Mesenchymal stem cell (in vitro differentiated cells and primary cell): Measurements from ENCODE around the gene MYL2. TPM values are rescaled to one million over a fixed set of nuclear protein-coding genes. Genes with fewer than 3 reads are reported as not detected.
A peak's percentile ranks its signal among the peaks of the same experiment; 100 is the strongest.

Experiments used
- DNase-seq: peaks from one replicate; pipeline ENCODE4 v3.0.0-alpha.2; 2013
- H2AFZ ChIP-seq: one replicate; pipeline ENCODE4 v1.6.1; 2013; ENCODE audit warnings: low read depth, mild to moderate bottlenecking, control low read depth, inconsistent platforms, low read length, moderate library complexity
- H2AK5ac ChIP-seq: 2 replicates; pipeline ENCODE4 v1.6.1; 2013; ENCODE audit warnings: low read length, moderate library complexity, mild to moderate bottlenecking, inconsistent platforms; ENCODE audit not compliant: severe bottlenecking
- H2BK120ac ChIP-seq: one replicate; pipeline ENCODE4 v1.6.1; 2013; ENCODE audit warnings: low read depth, mild to moderate bottlenecking, inconsistent platforms, low read length, moderate library complexity
- H2BK12ac ChIP-seq, 2 experiments: one replicate each; pipeline ENCODE4 v1.6.1; 2013; ENCODE audit warnings: inconsistent platforms in 2 of 2, low read length in 2 of 2, mild to moderate bottlenecking in 2 of 2, moderate library complexity in 2 of 2, control low read depth in 1 of 2
- H2BK15ac ChIP-seq: one replicate; pipeline ENCODE4 v1.6.1; 2013; ENCODE audit warnings: mild to moderate bottlenecking, low read depth, inconsistent platforms; ENCODE audit not compliant: poor library complexity, severe bottlenecking
- H2BK5ac ChIP-seq: 2 replicates; pipeline ENCODE4 v1.6.1; 2013; ENCODE audit warnings: low read depth, mild to moderate bottlenecking, low read length, control low read depth, inconsistent platforms; ENCODE audit not compliant: poor library complexity, severe bottlenecking
- H3K14ac ChIP-seq, 2 experiments: one replicate each; pipeline ENCODE4 v1.6.1; 2013; ENCODE audit warnings: inconsistent platforms in 2 of 2, low read length in 2 of 2, control low read depth in 1 of 2, mild to moderate bottlenecking in 1 of 2, moderate library complexity in 1 of 2
- H3K18ac ChIP-seq, 2 experiments: one replicate each; pipeline ENCODE4 v1.6.1; 2013; ENCODE audit warnings: inconsistent platforms in 2 of 2, low read length in 2 of 2, control low read depth in 1 of 2, low read depth in 1 of 2, mild to moderate bottlenecking in 1 of 2
- H3K23ac ChIP-seq, 2 experiments: one replicate each; pipeline ENCODE4 v1.6.1; 2013; ENCODE audit warnings: inconsistent platforms in 2 of 2, low read length in 2 of 2, mild to moderate bottlenecking in 2 of 2, moderate library complexity in 2 of 2, control low read depth in 1 of 2
- H3K27ac ChIP-seq: 2 replicates; pipeline ENCODE4 v1.5.1; 2013; ENCODE audit warnings: mild to moderate bottlenecking, moderate library complexity, low read length, control low read depth, inconsistent platforms; ENCODE audit not compliant: poor library complexity, severe bottlenecking
- H3K27me3 ChIP-seq, 2 experiments: 2 replicates each; pipeline versions ENCODE4 v1.6.1 to v1.7.0; 2013; ENCODE audit warnings: low read length in 2 of 2, mild to moderate bottlenecking in 2 of 2, moderate library complexity in 2 of 2, control low read depth in 1 of 2, inconsistent platforms in 1 of 2; ENCODE audit not compliant: control insufficient read depth in 1 of 2, insufficient read depth in 1 of 2
- H3K36me3 ChIP-seq, 2 experiments: 2 replicates each; pipeline versions ENCODE4 v1.6.1 to v1.7.0; 2013; ENCODE audit warnings: low read length in 2 of 2, control low read depth in 1 of 2, inconsistent platforms in 1 of 2, low read depth in 1 of 2, mild to moderate bottlenecking in 1 of 2; ENCODE audit not compliant: insufficient read depth in 2 of 2, control insufficient read depth in 1 of 2
- H3K4ac ChIP-seq, 2 experiments: one replicate each; pipeline ENCODE4 v1.6.1; 2013; ENCODE audit warnings: inconsistent platforms in 2 of 2, low read length in 2 of 2, mild to moderate bottlenecking in 2 of 2, moderate library complexity in 2 of 2, control low read depth in 1 of 2, low read depth in 1 of 2
- H3K4me1 ChIP-seq: 2 replicates; pipeline ENCODE4 v1.6.1; 2013; ENCODE audit warnings: low read depth, low read length, control low read depth; ENCODE audit not compliant: control insufficient read depth, insufficient read depth
- H3K4me2 ChIP-seq: 2 replicates; pipeline ENCODE4 v1.6.1; 2013; ENCODE audit warnings: low read length, mild to moderate bottlenecking, inconsistent platforms; ENCODE audit not compliant: poor library complexity, severe bottlenecking
- H3K4me3 ChIP-seq, 2 experiments: 2 replicates each; pipeline versions ENCODE4 v1.5.1 to v1.7.0; 2013; ENCODE audit warnings: low read length in 2 of 2, mild to moderate bottlenecking in 2 of 2, control low read depth in 1 of 2, low read depth in 1 of 2; ENCODE audit not compliant: insufficient read depth in 1 of 2
- H3K79me1 ChIP-seq: replicated peaks from 2 replicates; pipeline ENCODE4 v1.6.1; 2013; ENCODE audit warnings: mild to moderate bottlenecking, control low read depth, low read length, inconsistent platforms; ENCODE audit not compliant: poor library complexity, severe bottlenecking
- H3K9ac ChIP-seq: 2 replicates; pipeline ENCODE4 v1.7.0; 2013; ENCODE audit warnings: mild to moderate bottlenecking, low read length, moderate library complexity
- H3K9me3 ChIP-seq: 2 replicates; pipeline ENCODE4 v1.7.0; 2013; ENCODE audit warnings: mild to moderate bottlenecking, low read length; ENCODE audit not compliant: control insufficient read depth
- H4K8ac ChIP-seq: one replicate; pipeline ENCODE4 v1.6.1; 2013; ENCODE audit warnings: inconsistent platforms, mild to moderate bottlenecking, low read length, moderate library complexity
- H4K91ac ChIP-seq: one replicate; pipeline ENCODE4 v1.6.1; 2013; ENCODE audit warnings: mild to moderate bottlenecking, low read length, inconsistent platforms
- WGBS: methylation state at CpG from one replicate; pipeline ENCODE4 v1.1.7; 2013; ENCODE audit warnings: mixed read lengths; 5-methylcytosine and 5-hydroxymethylcytosine counted together
- polyA plus RNA-seq, 2 experiments: library from polyadenylated mRNA; stranded (reverse); fragments of 200-250 nt; gene quantifications; one replicate each; pipeline ENCODE4 v1.2.3, GENCODE V29; 2013

MYL2 gene
- not detected for polyA plus RNA-seq (2013, experiment 1 of 2)
- not detected for polyA plus RNA-seq (2013, experiment 2 of 2)

GRCh38 chr12:110920324-110920910 lies at the start of gene MYL2:
Gene MYL2 (minus strand): TSS chr12:110920579. CDS start chr12:110920529, 50 bp downstream.
- no peak within 1 kb of the TSS for H2AFZ ChIP-seq
- no peak within 1 kb of the TSS for H2BK120ac ChIP-seq
- no peak within 1 kb of the TSS for H3K27ac ChIP-seq
- no peak within 1 kb of the TSS for H2BK12ac ChIP-seq
- H3K9me3 ChIP-seq = no peaks in the 10 kb centered on the region
- no peak within 1 kb of the TSS for H3K14ac ChIP-seq
- H3K27me3 ChIP-seq = peaks cover 0 to 33% of the 10 kb centered on the region in 2 experiments
- DNase-seq = no peak
- H4K91ac ChIP-seq = no peak within 1 kb of the TSS
- no peak within 1 kb of the TSS for H3K9ac ChIP-seq
- H3K4ac ChIP-seq = no peak within 1 kb of the TSS
- H3K23ac ChIP-seq = no peak within 1 kb of the TSS
- H3K4me1 ChIP-seq = peaks cover 12% of the 10 kb centered on the region
- whole genome bisulfite sequencing = 92% methylated on average over 22 of the region's 22 CpGs
- no peak within 1 kb of the TSS for H3K4me3 ChIP-seq
- no peaks in the 10 kb centered on the region for H3K79me1 ChIP-seq
- H3K18ac ChIP-seq = no peak within 1 kb of the TSS
- H3K4me2 ChIP-seq = no peak within 1 kb of the TSS
- H2BK5ac ChIP-seq = no peak within 1 kb of the TSS
- H4K8ac ChIP-seq = no peak within 1 kb of the TSS
- H2AK5ac ChIP-seq = no peak within 1 kb of the TSS
- H3K36me3 ChIP-seq = no peaks in the 10 kb centered on the region
- no peak within 1 kb of the TSS for H2BK15ac ChIP-seq

GRCh38 chr12:110966081-110966760 lies 45.8 kb upstream of the MYL2 start:
- peaks cover 3% of the 10 kb centered on the region for H3K9me3 ChIP-seq
- H2BK5ac ChIP-seq = no peak overlapping the region
- no peak overlapping the region for H3K4me2 ChIP-seq
- H2AFZ ChIP-seq = no peak overlapping the region
- no peak overlapping the region for H2BK12ac ChIP-seq
- H2AK5ac ChIP-seq = no peak overlapping the region
- H3K27ac ChIP-seq = no peak overlapping the region
- no peak overlapping the region for H4K8ac ChIP-seq
- no peaks in the 10 kb centered on the region for H3K36me3 ChIP-seq
- no peak overlapping the region for H2BK120ac ChIP-seq
- H3K4ac ChIP-seq = no peak overlapping the region
- H3K4me3 ChIP-seq = no peak overlapping the region
- H3K4me1 ChIP-seq = no peaks in the 10 kb centered on the region
- DNase-seq = no peak
- H3K23ac ChIP-seq = peak overlapping the region in 1 of 2 experiments; percentile 70
- no peak overlapping the region for H2BK15ac ChIP-seq
- H3K14ac ChIP-seq = no peak overlapping the region
- no peak overlapping the region for H3K18ac ChIP-seq
- 90% methylated on average over 23 of the region's 23 CpGs for WGBS
- H3K79me1 ChIP-seq = no peaks in the 10 kb centered on the region
- H4K91ac ChIP-seq = no peak overlapping the region
- H3K9ac ChIP-seq = no peak overlapping the region
- peaks cover 13 to 57% of the 10 kb centered on the region in 2 experiments for H3K27me3 ChIP-seq

- Histone ChIP-seq H3K27me3 (peaks cover 13 to 54% of the 10 kb centered on the region in 2 experiments), H2BK5ac (no peak overlapping the region), H4K8ac (no peak overlapping the region), H3K79me1 (no peaks in the 10 kb centered on the region), H3K27ac (no peak overlapping the region), H3K9me3 (peaks cover under 1% of the 10 kb centered on the region), H3K14ac (no peak overlapping the region), H3K4me1 (no peaks in the 10 kb centered on the region), H3K23ac (no peak overlapping the region), H3K36me3 (no peaks in the 10 kb centered on the region), H4K91ac (no peak overlapping the region), H3K18ac (no peak overlapping the region), H2AFZ (no peak overlapping the region), H3K9ac (no peak overlapping the region), H2BK15ac (no peak overlapping the region), H3K4me3 (no peak overlapping the region), H3K4me2 (no peak overlapping the region), H3K4ac (no peak overlapping the region), H2AK5ac (no peak overlapping the region), H2BK120ac (no peak overlapping the region), H2BK12ac (no peak overlapping the region)
- no peak for DNase-seq
- 84% methylated on average over 8 of the region's 12 CpGs for WGBS
Observed at GRCh38 chr12:110965574-110965973, 45.2 kb upstream of the MYL2 start.

GRCh38 chr12:110960795-110961194 lies 40.4 kb upstream of the MYL2 start:
- Histone ChIP-seq H3K27me3 (peaks cover 8 to 37% of the 10 kb centered on the region in 2 experiments), H2BK5ac (no peak overlapping the region), H3K14ac (no peak overlapping the region), H2AK5ac (no peak overlapping the region), H3K23ac (no peak overlapping the region), H3K4me1 (no peaks in the 10 kb centered on the region), H3K79me1 (no peaks in the 10 kb centered on the region), H4K8ac (no peak overlapping the region), H3K27ac (no peak overlapping the region), H4K91ac (no peak overlapping the region), H2BK12ac (no peak overlapping the region), H3K36me3 (no peaks in the 10 kb centered on the region), H3K18ac (no peak overlapping the region), H2BK120ac (no peak overlapping the region), H2BK15ac (no peak overlapping the region), H2AFZ (no peak overlapping the region), H3K9ac (no peak overlapping the region), H3K4me2 (no peak overlapping the region), H3K4ac (no peak overlapping the region), H3K9me3 (no peaks in the 10 kb centered on the region), H3K4me3 (no peak overlapping the region)
- no peak for DNase-seq
- whole genome bisulfite sequencing = 81% methylated on average over 2 of the region's 2 CpGs
